Measurements from ENCODE around the gene CTTN. TPM values are rescaled to one million over a fixed set of nuclear protein-coding genes. Genes with fewer than 3 reads are reported as not detected.

The CTTN gene
- total RNA-seq, 1 experiment from 2014 or later, result 224 TPM

DNA sequence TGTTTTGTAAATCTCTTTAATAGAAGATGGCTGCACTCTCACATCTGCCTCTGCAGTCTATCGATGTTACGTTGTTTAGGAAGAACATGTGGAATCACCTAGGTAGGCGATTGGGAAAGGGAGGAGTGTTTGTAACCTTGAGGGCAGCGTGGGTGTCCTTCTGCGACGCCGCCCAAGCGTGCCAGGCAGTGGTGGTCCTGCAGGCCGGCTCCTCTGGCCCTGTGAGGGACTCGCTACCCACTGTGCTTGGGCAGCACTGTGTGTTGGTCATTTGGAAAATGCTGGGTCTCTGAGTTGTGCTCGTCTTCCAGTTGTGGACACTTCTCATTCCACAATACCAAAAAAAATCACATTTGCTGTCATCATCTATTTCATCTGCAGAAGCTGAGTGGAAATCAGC, 29.1 kb downstream of the CTTN start:
- Histone ChIP-seq H2BK12ac (ENCODE audit: insufficient read length, low read depth, low read length) (no peak overlapping the region), H3T11ph (ENCODE audit: low read length) (no peak overlapping the region), H2BK20ac (ENCODE audit: low read depth, low read length, poor library complexity, severe bottlenecking) (no peak overlapping the region), H3K23ac (ENCODE audit: insufficient read length, low read depth, low read length) (no peak overlapping the region), H2BK5ac (ENCODE audit: insufficient read length, low read length) (no peak overlapping the region), H3K4me1 (ENCODE audit: insufficient read depth, low read length) (no peaks in the 10 kb centered on the region), H3K27ac (ENCODE audit: insufficient read length, low read depth, low read length) (no peak overlapping the region), H4K20me1 (ENCODE audit: control insufficient read depth, insufficient read depth, insufficient read length) (no peaks in the 10 kb centered on the region), H2BK15ac (ENCODE audit: low read depth, low read length) (no peak overlapping the region), H3K4me2 (ENCODE audit: insufficient read depth, insufficient read length, low read length) (no peak overlapping the region), H3K27me3 (ENCODE audit: insufficient read depth, low read length) (no peaks in the 10 kb centered on the region), H3K79me1 (ENCODE audit: insufficient read depth, low read depth, low read length, poor library complexity, severe bottlenecking) (no peaks in the 10 kb centered on the region), H3K18ac (ENCODE audit: insufficient read length, low read depth, low read length) (no peak overlapping the region), H2BK120ac (ENCODE audit: low read depth, low read length, poor library complexity, severe bottlenecking) (no peak overlapping the region), H4K5ac (ENCODE audit: insufficient read length, low read depth, low read length) (no peak overlapping the region), H3K56ac (ENCODE audit: insufficient read length, low read depth, low read length) (no peak overlapping the region), H3K4ac (ENCODE audit: low read depth, low read length) (no peak overlapping the region), H3K79me2 (ENCODE audit: insufficient read depth, low read length) (no peaks in the 10 kb centered on the region), H4K8ac (replicated peaks; ENCODE audit: insufficient read length, low read depth, low read length) (no peak overlapping the region), H3K9me3 (ENCODE audit: control insufficient read depth, low read depth, low read length) (no peaks in the 10 kb centered on the region), H2AFZ (ENCODE audit: low read length) (no peak overlapping the region), H3K9ac (ENCODE audit: extremely low read depth, insufficient read length, low read length) (no peak overlapping the region), H4K91ac (ENCODE audit: insufficient read length, low read depth, low read length) (no peak overlapping the region), H2AK5ac (ENCODE audit: insufficient read length, low read length) (no peak overlapping the region), H3K14ac (ENCODE audit: insufficient read depth, low read length) (no peak overlapping the region), H3K23me2 (ENCODE audit: insufficient read length, low read depth, low read length, poor library complexity, severe bottlenecking) (no peaks in the 10 kb centered on the region)
- H3K27ac Mint-ChIP-seq, result peak overlapping the region in 1 of 3 experiments; percentile 30; a peak in 1 of 7 replicates
- WGBS (ENCODE audit: extremely low coverage, insufficient read length, low lambda C conversion rate), result no CpG with 5 or more reads among the region's 11 CpGs
- TF ChIP-seq, protein P1, sequence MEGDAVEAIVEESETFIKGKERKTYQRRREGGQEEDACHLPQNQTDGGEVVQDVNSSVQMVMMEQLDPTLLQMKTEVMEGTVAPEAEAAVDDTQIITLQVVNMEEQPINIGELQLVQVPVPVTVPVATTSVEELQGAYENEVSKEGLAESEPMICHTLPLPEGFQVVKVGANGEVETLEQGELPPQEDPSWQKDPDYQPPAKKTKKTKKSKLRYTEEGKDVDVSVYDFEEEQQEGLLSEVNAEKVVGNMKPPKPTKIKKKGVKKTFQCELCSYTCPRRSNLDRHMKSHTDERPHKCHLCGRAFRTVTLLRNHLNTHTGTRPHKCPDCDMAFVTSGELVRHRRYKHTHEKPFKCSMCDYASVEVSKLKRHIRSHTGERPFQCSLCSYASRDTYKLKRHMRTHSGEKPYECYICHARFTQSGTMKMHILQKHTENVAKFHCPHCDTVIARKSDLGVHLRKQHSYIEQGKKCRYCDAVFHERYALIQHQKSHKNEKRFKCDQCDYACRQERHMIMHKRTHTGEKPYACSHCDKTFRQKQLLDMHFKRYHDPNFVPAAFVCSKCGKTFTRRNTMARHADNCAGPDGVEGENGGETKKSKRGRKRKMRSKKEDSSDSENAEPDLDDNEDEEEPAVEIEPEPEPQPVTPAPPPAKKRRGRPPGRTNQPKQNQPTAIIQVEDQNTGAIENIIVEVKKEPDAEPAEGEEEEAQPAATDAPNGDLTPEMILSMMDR (conservative IDR thresholded peaks at IDR 0.05), result no peak
- H3K4me3 Mint-ChIP-seq, result no peak overlapping the region
- no peaks in the 10 kb centered on the region for H3K27me3 Mint-ChIP-seq (ENCODE audit: low read depth)
- H3K36me3 Mint-ChIP-seq (ENCODE audit: insufficient read depth in 1 of 3, low read depth in 3 of 3), result peaks cover 53 to 91% (median 86%) of the 10 kb centered on the region in 3 experiments; a peak in 6 of 7 replicates
- no peaks in the 10 kb centered on the region for H3K9me3 Mint-ChIP-seq
- no peak for DNase-seq
- peaks cover 22 to 29% of the 10 kb centered on the region in 2 experiments for H3K4me1 Mint-ChIP-seq

Data from H9 (cell line).